HG03565 (cell line): Measurements from ENCODE around the gene MPRIP.
"Not testable (repeated sequence)": the region's sequence is repeated elsewhere in the genome, so short reads cannot be mapped to it uniquely, and the experiment has no call there.

Experiments used
- ATAC-seq: cut with Tn5 transposase; IDR thresholded peaks from one replicate; pipeline ENCODE4 v1.9.1; 2021; ENCODE audit warnings: mild to moderate bottlenecking, moderate library complexity; ENCODE audit not compliant: unreplicated experiment

Gene MPRIP

DNA sequence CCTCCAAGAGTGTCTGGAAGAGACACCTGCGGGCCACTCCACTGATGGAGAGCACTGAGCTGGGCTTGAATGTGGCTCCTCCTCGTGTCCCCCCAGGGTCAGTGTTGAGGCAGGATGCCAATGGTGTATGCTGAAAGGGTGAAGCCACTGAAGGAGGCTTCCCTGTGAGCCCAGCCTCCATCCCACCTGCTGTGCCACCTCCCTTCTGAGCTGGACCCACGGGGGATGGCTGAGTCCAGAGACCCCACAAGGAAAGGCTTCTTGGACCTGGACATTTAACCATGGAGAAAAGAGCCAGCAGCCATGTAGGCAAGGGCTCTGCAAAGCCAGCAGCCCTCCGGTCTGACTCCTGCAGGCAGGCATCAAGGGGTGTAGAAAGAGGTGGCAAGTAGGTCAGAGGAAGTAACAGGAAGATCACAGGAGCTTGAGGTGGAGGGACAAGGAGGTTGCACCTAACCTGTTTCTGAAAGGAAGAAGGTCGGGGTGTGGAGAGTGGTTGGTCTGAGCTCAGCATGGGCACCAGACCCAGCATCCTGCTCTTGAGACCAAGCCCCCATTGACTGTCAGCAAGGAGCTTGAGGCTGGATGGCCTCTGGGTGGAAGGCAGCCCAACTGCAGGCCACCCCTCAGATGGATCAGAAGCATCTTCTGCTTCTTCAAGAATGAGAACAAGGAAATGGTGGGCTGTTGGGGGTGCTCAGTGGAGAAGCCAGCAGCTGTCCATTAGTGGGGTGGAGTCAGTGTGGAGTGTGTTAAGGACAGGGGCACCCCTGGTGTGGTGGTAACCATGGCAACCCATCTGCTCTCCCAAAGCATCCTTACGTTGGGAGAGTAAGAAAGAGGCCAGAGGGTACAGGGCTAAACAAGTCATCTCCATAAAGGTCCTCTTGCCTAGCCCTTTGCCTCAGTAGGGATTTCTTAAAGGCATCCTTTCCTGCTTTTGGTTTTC is 83.2 kb downstream of the MPRIP start:
- no peak for ATAC-seq

- no peak for ATAC-seq
Measured at GRCh38 chr17:17126131-17127110, 84.2 kb downstream of the MPRIP start.

- ATAC-seq: no peak
Measured at GRCh38 chr17:17127156-17127555, 84.9 kb downstream of the MPRIP start.

DNA sequence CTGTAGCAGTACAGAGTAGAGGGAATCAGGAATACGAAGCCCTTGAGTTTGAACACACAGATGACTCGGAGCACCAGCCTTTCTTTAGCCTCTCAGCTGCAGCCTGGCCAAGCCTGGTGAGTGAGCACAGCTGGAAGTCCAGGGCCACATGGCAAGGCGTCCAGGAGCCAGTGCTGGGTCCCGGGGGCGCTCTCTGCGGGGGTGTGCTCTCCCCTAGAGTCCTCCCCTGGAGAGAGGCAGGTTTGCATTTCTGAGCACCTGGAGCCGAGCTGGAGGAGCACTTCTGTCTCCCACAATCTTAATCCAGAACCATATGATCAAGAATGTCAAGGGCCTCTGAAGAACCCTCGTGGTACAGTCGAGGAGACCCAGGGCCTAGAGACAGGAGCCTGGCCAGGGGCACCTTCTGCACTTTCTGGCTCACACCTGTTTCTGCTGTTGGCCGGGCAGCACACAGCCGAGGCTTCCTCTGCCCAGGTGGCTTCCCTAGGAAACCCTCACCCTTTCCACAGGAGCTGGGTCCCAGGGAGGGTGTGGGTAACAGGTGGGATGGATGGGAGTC is 85.6 kb downstream of the MPRIP start:
- ATAC-seq: no peak

- no peak for ATAC-seq
Measured at GRCh38 chr17:17128476-17129075, 86.3 kb downstream of the MPRIP start.

DNA sequence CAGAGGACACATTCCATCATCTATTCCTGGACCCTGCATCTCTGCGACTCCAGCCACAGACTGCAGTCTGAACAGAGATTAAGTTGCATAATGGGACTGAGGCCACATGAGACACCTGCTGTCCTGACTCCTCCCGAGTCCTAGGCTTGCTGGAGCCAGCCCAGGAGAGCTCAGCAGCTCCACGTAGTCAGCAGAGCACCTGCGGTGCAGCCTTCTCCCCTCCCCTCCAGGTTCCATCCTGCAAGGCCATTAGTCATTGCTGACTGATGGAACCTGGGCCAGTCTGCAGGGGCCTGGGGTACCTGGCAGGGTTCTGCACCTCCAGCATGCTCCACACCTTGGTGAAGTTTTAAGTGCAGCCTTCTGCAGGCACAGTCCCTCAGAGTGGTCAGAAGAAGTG is 87.2 kb downstream of the MPRIP start:
- no peak for ATAC-seq

DNA sequence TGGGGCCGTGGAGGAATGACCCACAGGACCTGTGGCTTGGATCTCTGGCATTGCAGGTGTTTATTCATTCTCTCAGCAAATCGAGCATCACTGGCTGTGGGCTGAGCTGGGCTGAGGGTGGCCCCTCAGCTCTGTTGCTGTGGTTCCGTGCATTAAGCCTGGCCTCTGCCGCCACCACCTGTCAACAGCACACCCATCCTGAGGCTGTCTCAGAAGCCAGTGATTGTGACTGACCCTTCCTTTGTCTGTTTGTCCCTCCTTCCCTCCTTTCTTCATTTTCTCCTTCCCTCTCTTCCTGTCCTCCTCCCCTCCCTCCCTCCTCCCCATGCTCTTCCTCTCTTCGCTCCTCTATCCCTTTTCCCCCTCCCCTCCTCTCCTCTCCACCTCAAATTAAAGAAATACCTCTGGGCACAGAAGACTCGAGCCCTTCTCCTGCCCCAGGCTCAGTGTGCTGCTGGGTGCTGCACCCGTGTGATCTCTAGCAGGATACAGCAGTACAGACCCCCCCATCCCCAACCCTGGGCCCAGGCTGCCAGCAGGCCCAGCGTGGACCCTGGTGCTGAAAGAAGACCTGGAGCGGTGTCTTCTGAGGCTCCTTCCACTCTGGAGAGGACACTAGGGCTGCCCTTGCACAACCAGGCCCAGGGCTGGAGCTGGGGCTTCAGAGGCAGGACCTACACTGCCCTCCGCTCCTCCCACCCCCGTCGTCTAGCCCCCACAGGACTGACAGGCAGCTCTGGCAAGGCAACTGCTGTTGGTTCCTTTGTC is 88.0 kb downstream of the MPRIP start:
- ATAC-seq: no peak

- no peak for ATAC-seq
Measured at GRCh38 chr17:17131839-17132238, 89.6 kb downstream of the MPRIP start.

DNA sequence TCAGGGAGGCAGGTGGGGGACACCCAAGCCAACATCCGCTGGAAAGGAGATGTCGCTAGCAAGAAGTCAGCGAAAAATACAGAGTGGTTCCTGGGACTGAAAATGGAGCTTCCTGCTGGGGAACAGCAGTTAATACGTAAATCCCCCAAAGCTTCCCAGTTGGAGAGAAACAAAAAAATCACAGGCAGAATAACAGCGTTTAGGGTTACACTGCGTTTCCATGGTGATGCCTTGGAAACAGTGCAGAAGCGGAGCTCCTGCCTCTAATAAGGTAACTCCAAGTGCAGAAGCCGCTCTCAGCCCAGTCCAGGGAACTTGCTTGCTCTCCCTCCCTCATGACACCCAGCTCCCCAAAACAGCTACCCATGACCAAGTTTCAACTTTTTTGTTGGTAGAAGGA is 90.5 kb downstream of the MPRIP start:
- no peak for ATAC-seq

DNA sequence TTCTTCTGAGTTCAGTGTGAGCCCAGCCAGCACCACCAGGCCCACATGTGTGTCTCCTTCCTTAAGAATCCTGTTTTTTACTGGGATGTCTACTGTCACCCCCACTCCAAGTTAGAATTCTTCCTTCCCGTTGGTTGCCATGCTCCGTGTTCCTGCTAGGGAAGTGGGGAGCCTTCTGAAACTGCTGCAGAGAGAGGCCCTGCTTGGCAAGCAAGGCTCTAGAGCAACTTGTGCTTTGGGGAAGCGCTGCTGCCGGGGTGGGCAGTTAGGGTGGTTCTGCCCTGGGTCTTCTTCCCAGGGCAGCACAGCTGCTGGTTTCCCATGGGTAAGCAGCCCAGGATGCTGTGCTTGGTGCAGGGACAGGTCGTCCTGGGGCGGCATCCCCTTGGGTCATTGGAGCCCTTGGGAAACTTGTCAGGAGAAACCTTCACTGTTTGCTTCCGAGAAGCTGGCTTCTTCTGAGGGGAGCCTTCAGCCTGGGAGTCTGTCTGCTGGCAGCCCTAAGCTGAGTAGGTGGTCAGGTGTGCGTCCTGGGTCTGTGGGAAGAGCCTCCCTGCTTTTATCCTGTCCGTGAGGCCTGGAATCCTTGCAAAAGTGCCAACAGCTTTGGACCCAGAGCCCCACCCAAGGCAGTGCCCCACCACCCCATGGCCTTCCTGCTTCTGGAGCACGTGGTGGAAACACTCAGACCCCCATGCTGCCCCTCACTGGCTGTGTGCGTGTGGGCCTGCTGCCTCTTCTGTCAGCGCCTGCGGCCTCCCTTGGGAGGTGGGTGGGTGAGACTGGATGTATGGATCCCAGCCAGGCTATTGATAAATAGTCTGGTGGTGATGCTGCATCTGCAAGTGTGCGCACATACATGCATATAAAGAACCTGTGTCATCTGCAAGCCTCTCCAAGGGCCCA is 92.0 kb downstream of the MPRIP start:
- no peak for ATAC-seq

GRCh38 chr17:17134957-17135333 is 92.7 kb downstream of the MPRIP start:
- ATAC-seq: no peak

DNA sequence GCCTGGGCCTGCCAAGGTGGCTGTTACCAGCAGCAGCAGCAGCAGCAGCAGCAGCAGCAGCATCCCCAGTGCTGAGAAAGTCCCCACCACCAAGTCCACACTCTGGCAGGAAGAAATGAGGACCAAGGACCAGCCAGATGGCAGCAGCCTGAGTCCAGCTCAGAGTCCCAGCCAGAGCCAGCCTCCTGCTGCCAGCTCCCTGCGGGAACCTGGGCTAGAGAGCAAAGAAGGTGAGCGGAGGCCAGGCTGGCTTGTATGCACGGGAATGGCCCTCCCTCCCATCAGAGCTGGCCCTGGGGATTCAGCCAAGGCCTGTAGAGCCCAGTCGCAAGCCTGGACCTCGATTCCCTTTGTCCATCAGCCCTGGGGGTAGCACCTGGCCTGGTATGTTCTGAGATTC is 94.0 kb downstream of the MPRIP start:
- not testable (repeated sequence) for ATAC-seq

DNA sequence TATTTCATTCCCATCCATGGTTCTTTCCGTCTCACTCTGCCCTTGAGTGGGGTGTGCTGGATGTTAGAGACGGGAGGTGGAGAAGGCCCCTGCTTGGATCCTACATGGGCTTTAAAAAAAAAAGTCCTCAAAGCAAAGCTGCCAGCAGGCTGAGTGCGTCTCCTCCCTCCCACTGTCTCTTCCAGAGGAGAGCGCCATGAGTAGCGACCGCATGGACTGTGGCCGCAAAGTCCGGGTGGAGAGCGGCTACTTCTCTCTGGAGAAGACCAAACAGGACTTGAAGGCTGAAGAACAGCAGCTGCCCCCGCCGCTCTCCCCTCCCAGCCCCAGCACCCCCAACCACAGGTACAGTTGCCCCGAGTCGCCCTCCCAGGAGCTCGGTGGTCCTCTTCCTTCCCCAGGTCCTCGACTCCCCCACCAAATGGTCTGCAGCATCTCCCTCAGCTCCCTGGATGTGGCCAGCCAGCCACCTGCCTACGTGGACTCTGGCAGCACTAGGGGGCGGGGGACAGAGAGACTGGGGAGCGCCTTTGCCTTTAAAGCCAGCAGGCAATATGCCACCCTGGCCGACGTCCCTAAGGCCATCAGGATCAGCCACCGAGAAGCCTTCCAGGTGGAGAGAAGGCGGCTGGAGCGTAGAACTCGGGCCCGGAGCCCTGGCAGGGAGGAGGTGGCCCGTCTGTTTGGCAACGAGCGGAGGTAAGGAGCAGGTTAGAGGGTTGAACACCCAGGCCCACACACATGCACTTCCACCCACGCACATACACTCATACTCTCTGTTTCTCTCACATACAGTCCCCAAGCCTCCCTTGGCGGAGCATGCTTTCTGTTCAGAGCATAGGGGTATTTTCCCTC is 95.7 kb downstream of the MPRIP start:
- peak; percentile 46 for ATAC-seq

DNA sequence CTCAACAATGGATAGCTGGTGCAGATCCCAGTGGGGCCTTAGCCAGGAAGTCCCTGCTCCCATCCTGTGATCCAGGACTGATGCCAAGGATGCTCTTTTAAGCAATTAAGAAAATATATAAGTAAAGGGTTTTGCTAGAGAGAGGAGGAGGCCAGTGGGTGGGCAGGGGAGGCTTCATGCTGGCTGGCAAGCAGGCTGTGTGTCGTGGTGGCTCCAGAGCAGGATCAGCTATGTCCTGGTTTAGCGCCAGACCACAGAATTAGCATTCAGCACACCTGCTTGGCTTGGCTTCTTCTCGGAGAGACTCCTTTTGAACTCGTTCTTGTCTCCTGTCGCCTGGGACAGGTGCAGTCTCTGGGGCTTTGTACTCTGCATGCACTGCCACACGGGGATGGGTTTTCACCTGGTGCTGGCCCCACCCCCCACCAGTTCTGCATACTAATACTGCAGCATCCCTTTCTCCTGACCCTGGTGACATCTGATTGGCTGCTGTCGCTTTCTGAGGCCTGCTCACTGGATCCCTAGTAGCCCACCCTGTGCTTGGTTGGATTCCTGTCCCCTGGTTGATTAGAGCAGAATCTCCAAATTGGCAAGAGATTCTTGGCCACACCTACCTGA is 97.8 kb downstream of the MPRIP start:
- ATAC-seq: no peak

DNA sequence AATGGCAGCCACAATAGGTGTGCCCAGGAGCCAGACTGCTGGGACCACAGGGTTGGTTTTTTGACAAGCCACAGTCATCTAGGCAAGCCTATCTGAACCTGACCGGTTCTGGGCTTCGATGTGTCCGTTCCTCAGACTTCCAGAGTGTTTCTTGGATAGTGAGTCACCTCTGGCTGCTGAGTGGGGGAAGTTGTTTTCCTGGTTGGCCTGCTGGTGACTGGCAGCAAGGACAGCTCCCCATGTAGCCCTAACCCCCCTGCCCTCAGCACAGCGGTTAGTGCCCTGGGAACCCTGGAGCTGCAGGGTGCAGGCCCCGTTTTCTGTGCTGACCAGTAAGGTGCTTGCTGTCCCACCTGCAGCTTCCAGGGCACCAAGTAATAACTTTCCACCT is 98.3 kb downstream of the MPRIP start:
- ATAC-seq: no peak

DNA sequence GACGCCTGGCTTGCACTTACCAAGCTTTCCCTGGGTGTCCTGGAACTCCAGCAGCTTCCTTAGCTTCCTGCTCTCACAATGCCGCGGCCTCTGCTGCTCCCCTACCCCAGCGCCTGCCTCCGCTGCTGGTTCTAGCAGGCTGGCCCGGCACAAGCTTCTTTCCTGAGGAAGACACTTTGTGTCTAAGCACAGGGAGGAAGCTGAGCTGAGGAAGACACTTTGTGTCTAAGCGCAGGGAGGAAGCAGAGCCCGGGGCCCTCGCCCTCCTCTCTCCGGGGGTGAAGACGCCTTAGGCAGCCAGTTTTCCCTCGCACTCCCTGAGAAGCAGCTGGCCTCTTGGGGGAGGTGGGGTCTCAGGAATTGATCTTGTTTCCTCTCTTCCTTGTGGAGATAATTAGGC is 99.0 kb downstream of the MPRIP start:
- no peak for ATAC-seq

- ATAC-seq: no peak
Measured at GRCh38 chr17:17141860-17142552, 99.7 kb downstream of the MPRIP start.
